Measurements from ENCODE around the gene FAM240B. TPM values are rescaled to one million over a fixed set of nuclear protein-coding genes. Genes with fewer than 3 reads are reported as not detected.

FAM240B gene
- total and polyA plus RNA-seq, 2 of the 4 experiments (the other 2 are of a cell fraction) = not detected

DNA sequence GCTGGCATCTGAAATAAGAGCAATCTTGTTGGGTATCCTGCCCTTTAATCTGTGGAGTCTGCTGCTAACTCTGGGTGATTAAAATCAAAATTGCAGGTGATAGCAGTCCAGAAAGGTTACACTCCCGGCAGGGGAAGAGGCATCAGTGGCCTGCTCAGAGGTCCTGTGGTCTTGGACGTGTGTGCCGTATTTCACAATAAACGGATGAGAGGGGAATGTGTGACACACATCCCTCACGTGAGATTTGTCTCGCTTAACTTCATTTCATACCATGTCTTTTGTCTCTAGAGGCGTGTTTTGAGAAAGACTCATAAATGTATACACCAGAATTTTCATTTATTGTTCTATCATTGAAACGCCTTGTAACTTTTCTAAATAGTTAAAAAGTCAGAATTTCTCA, 36.6 kb downstream of the FAM240B start:
- no TSS peak for BruUV-seq (replicated peaks)
- in situ Hi-C loops (cut with MboI; ENCODE audit: low sequenced_read_pairs) = loop anchor here (10.0 kb wide), 2 partner anchors 51 to 59 kb away; partner anchors contain the start of gene ANKRD18A
- no peak for ATAC-seq (ENCODE audit: low read depth)

More for the DNA sequence above, 36.6 kb downstream of the FAM240B start:
- Histone ChIP-seq H2BK120ac (ENCODE audit: low read depth, low read length) (peak overlapping the region; percentile 64; the same call in 1 of the 2 replicates), H2BK20ac (ENCODE audit: low read depth, low read length) (peak overlapping the region; percentile 41), H3K4me1 (ENCODE audit: control insufficient read depth, insufficient read depth, low read length) (peaks cover 3% of the 10 kb centered on the region), H3K23ac (ENCODE audit: low read depth, low read length) (no peak overlapping the region), H3K14ac (replicated peaks; ENCODE audit: low read depth, low read length) (no peak overlapping the region), H3K9me1 (ENCODE audit: insufficient read depth, low read length) (peaks cover 13% of the 10 kb centered on the region), H4K91ac (ENCODE audit: insufficient read depth, low read depth, low read length) (no peak overlapping the region), H2BK5ac (ENCODE audit: low read depth, low read length, poor library complexity, severe bottlenecking) (no peak overlapping the region), H2AK9ac (replicated peaks; ENCODE audit: low read depth, low read length, poor library complexity) (no peak overlapping the region), H3K27me3 (ENCODE audit: control insufficient read depth, insufficient read depth, low read length) (no peaks in the 10 kb centered on the region), H3K56ac (ENCODE audit: extremely low read depth, insufficient read depth, low read length) (no peak overlapping the region), H2AK5ac (ENCODE audit: low read depth, low read length) (no peak overlapping the region), H4K5ac (ENCODE audit: low read depth, low read length) (no peak overlapping the region), H3K4me3 (ENCODE audit: insufficient read depth, low read depth, low read length) (no peak overlapping the region), H2AFZ (replicated peaks; ENCODE audit: low read length, poor library complexity) (no peak overlapping the region), H3K18ac (ENCODE audit: low read depth, low read length) (no peak overlapping the region), H3K4ac (ENCODE audit: low read depth, low read length) (no peak overlapping the region; the same call in 1 of the 2 replicates), H3K27ac (ENCODE audit: insufficient read depth, low read length) (no peak overlapping the region), H3K9me3 (ENCODE audit: control insufficient read depth, insufficient read depth, low read length) (no peaks in the 10 kb centered on the region), H2BK15ac (ENCODE audit: low read depth, low read length) (no peak overlapping the region), H3K36me3 (ENCODE audit: control insufficient read depth, insufficient read depth, low read length) (no peaks in the 10 kb centered on the region), H4K20me1 (ENCODE audit: insufficient read depth, low read length) (no peaks in the 10 kb centered on the region), H4K8ac (ENCODE audit: low read depth in 2 of 2, low read length in 2 of 2) (no peak overlapping the region), H3K4me2 (ENCODE audit: low read depth, low read length) (no peak overlapping the region), H3K9ac (ENCODE audit: low read depth, low read length) (no peak overlapping the region), H3K79me1 (ENCODE audit: low read depth in 1 of 2, low read length in 2 of 2) (no peaks in the 10 kb centered on the region)
- dilution Hi-C loops (cut with HindIII; ENCODE audit: low sequenced_read_pairs, unreplicated experiment) = no loop called here
- no peak for DNase-seq
- intact Hi-C loops (cut with micrococcal nuclease) = no loop called here
- WGBS, 2 experiments (ENCODE audit: extremely low coverage in 2 of 2, insufficient read length in 1 of 2) = 50% methylated on average over 1 of the region's 8 CpGs; no CpG with 5 or more reads in 1 of the 2 experiments
- TF ChIP-seq CHD1 (IDR thresholded peaks at IDR 0.05; ENCODE audit: low read depth, low read length) (no peak), MAFK (IDR thresholded peaks at IDR 0.05; ENCODE audit: low read depth, low read length) (no peak), FOS (IDR thresholded peaks at IDR 0.05; ENCODE audit: low read depth, low read length) (no peak), MXI1 (IDR thresholded peaks at IDR 0.05; ENCODE audit: borderline replicate concordance, low read depth, low read length) (no peak), BHLHE40 (IDR thresholded peaks at IDR 0.05; ENCODE audit: low read depth, low read length) (no peak), CEBPB (IDR thresholded peaks at IDR 0.05; ENCODE audit: low read depth, low read length) (peak; percentile 31), SMC3 (IDR thresholded peaks at IDR 0.05; ENCODE audit: low read depth, low read length) (no peak)
- CTCF ChIA-PET = no interaction called here
- POLR2A ChIA-PET (ENCODE audit: unreplicated experiment) = no interaction called here
